Measurements from ENCODE around the gene HAPLN3.

Gene HAPLN3

DNA sequence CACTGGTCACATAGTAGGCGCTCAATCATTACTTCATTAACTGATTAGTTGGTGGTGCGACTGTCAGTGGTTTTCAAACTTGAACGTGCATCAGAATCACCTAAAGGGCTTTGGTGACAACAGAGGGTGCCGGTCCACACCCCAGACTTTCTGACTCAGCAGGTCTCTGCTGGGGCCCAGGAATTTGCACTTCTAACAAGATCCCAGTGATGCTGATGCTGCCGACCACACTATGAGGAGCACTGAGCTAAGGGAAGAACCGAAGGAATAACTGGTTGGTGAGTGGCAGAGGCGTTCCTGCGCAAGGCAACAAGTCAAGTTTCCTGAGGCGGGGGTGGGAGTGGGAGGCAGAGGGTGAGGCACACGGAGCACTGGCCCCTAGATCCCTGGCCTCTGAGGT, 18.8 kb downstream of the HAPLN3 start:
- in situ Hi-C loops (cut with MboI; ENCODE audit: low pct_unique_long_range_greater_than_20kb, low sequenced_read_pairs, unreplicated experiment) = no loop called here
- DNase-seq (ENCODE audit: low spot score) = no peak
- no peak for TF ChIP-seq CTCF (IDR thresholded peaks at IDR 0.05; ENCODE audit: extremely low read depth, insufficient read depth, missing control alignments)

- TF ChIP-seq CTCF (IDR thresholded peaks at IDR 0.05; ENCODE audit: extremely low read depth, insufficient read depth, missing control alignments) = no peak
- in situ Hi-C loops (cut with MboI; ENCODE audit: low pct_unique_long_range_greater_than_20kb, low sequenced_read_pairs, unreplicated experiment) = no loop called here
- DNase-seq (ENCODE audit: low spot score) = no peak
Measured at GRCh38 chr15:88874684-88875083, 20.7 kb downstream of the HAPLN3 start.

DNA sequence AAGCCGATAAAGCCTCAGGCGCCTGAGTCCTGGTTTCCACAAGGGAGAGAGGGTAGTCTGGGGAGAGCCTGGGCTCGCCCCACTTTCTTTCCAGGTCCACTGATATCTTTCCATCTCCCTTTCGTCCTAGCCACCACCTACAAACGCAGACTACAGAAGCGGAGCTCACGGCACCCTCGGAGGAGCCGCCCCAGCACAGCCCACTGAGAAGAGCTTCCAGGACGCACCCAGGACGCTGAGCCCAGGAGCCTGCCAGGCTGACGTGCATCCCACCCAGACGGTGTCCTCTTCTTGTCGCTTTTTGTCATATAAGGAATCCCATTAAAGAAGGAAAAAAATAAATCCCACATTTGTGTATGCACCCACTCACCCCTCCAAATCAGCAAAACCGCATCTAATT, 21.1 kb downstream of the HAPLN3 start:
- TF ChIP-seq CTCF (IDR thresholded peaks at IDR 0.05; ENCODE audit: extremely low read depth, insufficient read depth, missing control alignments) = no peak
- in situ Hi-C loops (cut with MboI; ENCODE audit: low pct_unique_long_range_greater_than_20kb, low sequenced_read_pairs, unreplicated experiment) = no loop called here
- DNase-seq (ENCODE audit: low spot score) = no peak

- no peak for DNase-seq (ENCODE audit: low spot score)
- no peak for TF ChIP-seq CTCF (IDR thresholded peaks at IDR 0.05; ENCODE audit: extremely low read depth, insufficient read depth, missing control alignments)
- in situ Hi-C loops (cut with MboI; ENCODE audit: low pct_unique_long_range_greater_than_20kb, low sequenced_read_pairs, unreplicated experiment) = no loop called here
Measured at GRCh38 chr15:88873786-88874185, 21.6 kb downstream of the HAPLN3 start.

DNA sequence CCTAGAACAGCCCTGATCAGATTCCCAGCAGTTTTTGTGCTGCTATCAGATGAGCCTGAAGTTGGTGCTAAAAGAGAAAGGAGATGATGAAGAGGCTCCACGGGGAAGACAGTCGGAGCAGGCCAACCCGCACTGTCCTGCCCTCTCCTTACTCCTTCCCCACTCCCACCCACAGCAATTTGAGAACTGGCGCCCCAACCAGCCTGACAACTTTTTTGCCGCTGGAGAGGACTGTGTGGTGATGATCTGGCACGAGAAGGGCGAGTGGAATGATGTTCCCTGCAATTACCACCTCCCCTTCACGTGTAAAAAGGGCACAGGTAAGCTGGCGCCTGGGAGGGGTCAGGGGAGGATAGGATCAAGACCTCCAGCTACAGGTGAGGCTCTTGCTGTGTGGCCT, 22.6 kb downstream of the HAPLN3 start:
- in situ Hi-C loops (cut with MboI; ENCODE audit: low pct_unique_long_range_greater_than_20kb, low sequenced_read_pairs, unreplicated experiment) = no loop called here
- TF ChIP-seq CTCF (IDR thresholded peaks at IDR 0.05; ENCODE audit: extremely low read depth, insufficient read depth, missing control alignments) = no peak
- DNase-seq (ENCODE audit: low spot score) = no peak

DNA sequence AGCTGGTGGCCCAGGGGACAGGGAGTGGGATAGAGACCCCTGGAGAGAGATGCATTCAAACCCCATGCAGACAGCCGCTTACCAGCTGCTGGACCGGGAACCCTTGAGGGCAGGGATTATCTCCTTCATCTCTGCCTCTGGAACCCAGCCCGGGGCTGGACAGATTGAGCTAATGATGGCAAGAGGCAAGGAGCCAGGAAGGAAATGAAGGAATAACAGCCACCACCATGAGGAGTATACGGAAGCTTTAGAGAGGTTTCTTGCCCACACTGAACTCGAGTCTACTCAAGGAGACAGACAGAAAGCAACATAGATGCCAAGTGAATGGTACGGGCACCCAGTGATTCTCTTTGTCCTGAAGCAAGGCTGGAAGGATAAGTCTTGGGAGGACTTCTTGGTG, 23.2 kb downstream of the HAPLN3 start:
- in situ Hi-C loops (cut with MboI; ENCODE audit: low pct_unique_long_range_greater_than_20kb, low sequenced_read_pairs, unreplicated experiment) = no loop called here
- no peak for DNase-seq (ENCODE audit: low spot score)
- no peak for TF ChIP-seq CTCF (IDR thresholded peaks at IDR 0.05; ENCODE audit: extremely low read depth, insufficient read depth, missing control alignments)

GRCh38 chr15:88871313-88871712, 24.0 kb downstream of the HAPLN3 start:
- in situ Hi-C loops (cut with MboI; ENCODE audit: low pct_unique_long_range_greater_than_20kb, low sequenced_read_pairs, unreplicated experiment) = no loop called here
- no peak for TF ChIP-seq CTCF (IDR thresholded peaks at IDR 0.05; ENCODE audit: extremely low read depth, insufficient read depth, missing control alignments)
- no peak for DNase-seq (ENCODE audit: low spot score)

Measured in GM13977 (cell line).